ENCODE measurements around the gene STOM.

Gene STOM

GRCh38 chr9:121305269-121305994 lies 64.6 kb downstream of the STOM start:
- no peak overlapping the region for H3K4me3 ChIP-seq (ENCODE audit: low read length)
- H3K36me3 ChIP-seq (ENCODE audit: insufficient read depth, low read length): no peaks in the 10 kb centered on the region
- no peaks in the 10 kb centered on the region for H3K27me3 ChIP-seq (ENCODE audit: insufficient read depth, low read length)
- H3K4me1 ChIP-seq (ENCODE audit: insufficient read depth, low read length): no peaks in the 10 kb centered on the region
- no peaks in the 10 kb centered on the region for H3K9me3 ChIP-seq (ENCODE audit: low read length)
- no peak overlapping the region for H2AFZ ChIP-seq (ENCODE audit: low read depth, low read length)

- Histone ChIP-seq H3K4me1 (ENCODE audit: insufficient read depth, low read length) (no peaks in the 10 kb centered on the region), H3K27me3 (ENCODE audit: insufficient read depth, low read length) (no peaks in the 10 kb centered on the region), H3K4me3 (ENCODE audit: low read length) (no peak overlapping the region), H3K36me3 (ENCODE audit: insufficient read depth, low read length) (no peaks in the 10 kb centered on the region), H2AFZ (ENCODE audit: low read depth, low read length) (no peak overlapping the region), H3K9me3 (ENCODE audit: low read length) (no peaks in the 10 kb centered on the region)
These were observed 65.3 kb downstream of the STOM start for GRCh38 chr9:121304707-121305106.

GRCh38 chr9:121303456-121304451 lies 66.3 kb downstream of the STOM start:
- Histone ChIP-seq H2AFZ (ENCODE audit: low read depth, low read length) (no peak overlapping the region), H3K4me1 (ENCODE audit: insufficient read depth, low read length) (no peaks in the 10 kb centered on the region), H3K4me3 (ENCODE audit: low read length) (no peak overlapping the region), H3K36me3 (ENCODE audit: insufficient read depth, low read length) (no peaks in the 10 kb centered on the region), H3K27me3 (ENCODE audit: insufficient read depth, low read length) (no peaks in the 10 kb centered on the region), H3K9me3 (ENCODE audit: low read length) (no peaks in the 10 kb centered on the region)

- no peaks in the 10 kb centered on the region for H3K36me3 ChIP-seq (ENCODE audit: insufficient read depth, low read length)
- H3K4me3 ChIP-seq (ENCODE audit: low read length): no peak overlapping the region
These were observed 67.3 kb downstream of the STOM start for GRCh38 chr9:121302786-121303185.

GRCh38 chr9:121302341-121302740 lies 67.7 kb downstream of the STOM start:
- Histone ChIP-seq H3K4me1 (ENCODE audit: insufficient read depth, low read length) (peaks cover 10% of the 10 kb centered on the region), H3K4me3 (ENCODE audit: low read length) (no peak overlapping the region), H2AFZ (ENCODE audit: low read depth, low read length) (no peak overlapping the region), H3K9me3 (ENCODE audit: low read length) (no peaks in the 10 kb centered on the region), H3K36me3 (ENCODE audit: insufficient read depth, low read length) (no peaks in the 10 kb centered on the region), H3K27me3 (ENCODE audit: insufficient read depth, low read length) (no peaks in the 10 kb centered on the region)

More at GRCh38 chr9:121302786-121303185, 67.3 kb downstream of the STOM start:
- no peaks in the 10 kb centered on the region for H3K9me3 ChIP-seq (ENCODE audit: low read length)
- no peak overlapping the region for H2AFZ ChIP-seq (ENCODE audit: low read depth, low read length)
- peaks cover 9% of the 10 kb centered on the region for H3K4me1 ChIP-seq (ENCODE audit: insufficient read depth, low read length)
- no peaks in the 10 kb centered on the region for H3K27me3 ChIP-seq (ENCODE audit: insufficient read depth, low read length)

DNA sequence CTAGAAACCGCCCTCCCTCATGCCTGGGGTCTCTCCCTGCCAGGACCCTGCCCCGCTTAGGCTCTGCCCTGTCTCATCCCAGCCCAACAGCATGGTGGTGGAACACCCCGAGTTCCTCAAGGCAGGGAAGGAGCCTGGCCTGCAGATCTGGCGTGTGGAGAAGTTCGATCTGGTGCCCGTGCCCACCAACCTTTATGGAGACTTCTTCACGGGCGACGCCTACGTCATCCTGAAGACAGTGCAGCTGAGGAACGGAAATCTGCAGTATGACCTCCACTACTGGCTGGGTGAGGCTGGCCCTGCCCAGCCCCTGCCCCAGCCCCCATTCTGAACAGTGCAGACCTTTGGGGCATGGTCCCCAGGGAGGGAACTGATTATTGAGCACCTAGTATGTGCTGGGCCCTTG lies 68.2 kb downstream of the STOM start:
- no peaks in the 10 kb centered on the region for H3K9me3 ChIP-seq (ENCODE audit: low read length)
- no peaks in the 10 kb centered on the region for H3K27me3 ChIP-seq (ENCODE audit: insufficient read depth, low read length)
- no peak overlapping the region for H2AFZ ChIP-seq (ENCODE audit: low read depth, low read length)
- peaks cover 12% of the 10 kb centered on the region for H3K4me1 ChIP-seq (ENCODE audit: insufficient read depth, low read length)
- H3K36me3 ChIP-seq (ENCODE audit: insufficient read depth, low read length): no peaks in the 10 kb centered on the region
- no peak overlapping the region for H3K4me3 ChIP-seq (ENCODE audit: low read length)

GRCh38 chr9:121300283-121301119 lies 69.5 kb downstream of the STOM start:
- H3K36me3 ChIP-seq (ENCODE audit: insufficient read depth, low read length): no peaks in the 10 kb centered on the region
- no peaks in the 10 kb centered on the region for H3K27me3 ChIP-seq (ENCODE audit: insufficient read depth, low read length)
- H3K9me3 ChIP-seq (ENCODE audit: low read length): no peaks in the 10 kb centered on the region
- H3K4me1 ChIP-seq (ENCODE audit: insufficient read depth, low read length): peaks cover 14% of the 10 kb centered on the region
- H2AFZ ChIP-seq (ENCODE audit: low read depth, low read length): no peak overlapping the region
- no peak overlapping the region for H3K4me3 ChIP-seq (ENCODE audit: low read length)

GRCh38 chr9:121299467-121300282 lies 70.4 kb downstream of the STOM start:
- no peaks in the 10 kb centered on the region for H3K27me3 ChIP-seq (ENCODE audit: insufficient read depth, low read length)
- peaks cover 14% of the 10 kb centered on the region for H3K4me1 ChIP-seq (ENCODE audit: insufficient read depth, low read length)
- no peaks in the 10 kb centered on the region for H3K36me3 ChIP-seq (ENCODE audit: insufficient read depth, low read length)
- H3K4me3 ChIP-seq (ENCODE audit: low read length): no peak overlapping the region
- H3K9me3 ChIP-seq (ENCODE audit: low read length): no peaks in the 10 kb centered on the region
- no peak overlapping the region for H2AFZ ChIP-seq (ENCODE audit: low read depth, low read length)

GRCh38 chr9:121298689-121299466 lies 71.2 kb downstream of the STOM start:
- Histone ChIP-seq H3K4me1 (ENCODE audit: insufficient read depth, low read length) (peaks cover 14% of the 10 kb centered on the region), H2AFZ (ENCODE audit: low read depth, low read length) (no peak overlapping the region), H3K36me3 (ENCODE audit: insufficient read depth, low read length) (no peaks in the 10 kb centered on the region), H3K27me3 (ENCODE audit: insufficient read depth, low read length) (no peaks in the 10 kb centered on the region), H3K9me3 (ENCODE audit: low read length) (no peaks in the 10 kb centered on the region), H3K4me3 (ENCODE audit: low read length) (no peak overlapping the region)

DNA sequence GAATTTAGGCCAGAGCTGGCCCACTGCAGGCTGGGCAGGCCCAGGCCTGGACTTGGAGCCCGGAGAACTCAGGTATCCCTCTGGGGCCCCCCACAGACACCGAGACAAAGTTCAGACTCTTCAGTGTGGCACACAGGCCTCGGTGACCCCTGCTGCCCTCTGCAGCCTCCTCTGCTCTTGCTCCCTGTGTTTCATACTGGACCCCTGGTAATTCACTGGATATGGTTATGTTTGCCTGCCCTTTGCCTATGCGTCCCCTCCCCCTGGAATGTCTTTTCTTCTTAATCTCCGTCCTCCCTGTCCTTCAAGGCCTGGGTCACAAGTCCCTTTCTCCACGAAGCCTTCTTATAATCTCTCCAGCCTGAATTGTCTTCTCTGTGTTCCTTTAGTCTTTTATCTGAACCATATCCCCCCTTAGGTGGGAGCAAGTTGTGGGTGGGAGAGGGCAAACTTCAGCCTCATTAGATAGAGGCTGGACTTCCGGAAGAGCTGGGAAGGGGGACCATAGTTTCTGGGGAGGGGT lies 72.0 kb downstream of the STOM start:
- H3K27me3 ChIP-seq (ENCODE audit: insufficient read depth, low read length): no peaks in the 10 kb centered on the region

DNA sequence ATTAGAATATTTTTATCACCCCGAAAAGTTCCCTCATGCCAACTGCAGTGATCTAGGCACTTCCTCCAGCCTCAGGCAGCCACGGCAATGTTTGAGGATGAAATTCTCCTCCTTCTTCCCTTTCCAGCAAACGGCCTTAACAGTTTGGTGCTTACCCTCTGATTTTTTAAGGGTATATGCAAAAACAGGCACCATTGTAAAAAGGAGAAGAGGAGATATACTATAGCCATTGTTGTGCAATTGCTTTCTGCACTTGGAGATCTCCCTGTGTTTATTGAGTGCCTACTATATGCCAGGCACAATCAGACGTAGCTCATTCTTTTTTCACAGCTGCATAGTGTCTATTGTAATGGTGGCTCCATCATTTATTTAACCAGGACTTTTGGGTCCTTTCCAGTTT lies 72.7 kb downstream of the STOM start:
- Histone ChIP-seq H3K9me3 (ENCODE audit: low read length) (no peaks in the 10 kb centered on the region), H3K36me3 (ENCODE audit: insufficient read depth, low read length) (no peaks in the 10 kb centered on the region), H2AFZ (ENCODE audit: low read depth, low read length) (no peak overlapping the region), H3K27me3 (ENCODE audit: insufficient read depth, low read length) (no peaks in the 10 kb centered on the region), H3K4me1 (ENCODE audit: insufficient read depth, low read length) (peaks cover 14% of the 10 kb centered on the region), H3K4me3 (ENCODE audit: low read length) (no peak overlapping the region)

More for the DNA sequence above, 72.0 kb downstream of the STOM start:
- H3K4me3 ChIP-seq (ENCODE audit: low read length): no peak overlapping the region
- H3K4me1 ChIP-seq (ENCODE audit: insufficient read depth, low read length): peaks cover 14% of the 10 kb centered on the region
- H2AFZ ChIP-seq (ENCODE audit: low read depth, low read length): no peak overlapping the region
- H3K9me3 ChIP-seq (ENCODE audit: low read length): no peaks in the 10 kb centered on the region
- no peaks in the 10 kb centered on the region for H3K36me3 ChIP-seq (ENCODE audit: insufficient read depth, low read length)
